ENCODE results near the gene AUNIP. TPM values are rescaled to one million over a fixed set of nuclear protein-coding genes. Genes with fewer than 3 reads are reported as not detected.

The AUNIP gene
- total RNA-seq, 2 experiments from 2014 or later, result 7.8 to 9.1 TPM

DNA sequence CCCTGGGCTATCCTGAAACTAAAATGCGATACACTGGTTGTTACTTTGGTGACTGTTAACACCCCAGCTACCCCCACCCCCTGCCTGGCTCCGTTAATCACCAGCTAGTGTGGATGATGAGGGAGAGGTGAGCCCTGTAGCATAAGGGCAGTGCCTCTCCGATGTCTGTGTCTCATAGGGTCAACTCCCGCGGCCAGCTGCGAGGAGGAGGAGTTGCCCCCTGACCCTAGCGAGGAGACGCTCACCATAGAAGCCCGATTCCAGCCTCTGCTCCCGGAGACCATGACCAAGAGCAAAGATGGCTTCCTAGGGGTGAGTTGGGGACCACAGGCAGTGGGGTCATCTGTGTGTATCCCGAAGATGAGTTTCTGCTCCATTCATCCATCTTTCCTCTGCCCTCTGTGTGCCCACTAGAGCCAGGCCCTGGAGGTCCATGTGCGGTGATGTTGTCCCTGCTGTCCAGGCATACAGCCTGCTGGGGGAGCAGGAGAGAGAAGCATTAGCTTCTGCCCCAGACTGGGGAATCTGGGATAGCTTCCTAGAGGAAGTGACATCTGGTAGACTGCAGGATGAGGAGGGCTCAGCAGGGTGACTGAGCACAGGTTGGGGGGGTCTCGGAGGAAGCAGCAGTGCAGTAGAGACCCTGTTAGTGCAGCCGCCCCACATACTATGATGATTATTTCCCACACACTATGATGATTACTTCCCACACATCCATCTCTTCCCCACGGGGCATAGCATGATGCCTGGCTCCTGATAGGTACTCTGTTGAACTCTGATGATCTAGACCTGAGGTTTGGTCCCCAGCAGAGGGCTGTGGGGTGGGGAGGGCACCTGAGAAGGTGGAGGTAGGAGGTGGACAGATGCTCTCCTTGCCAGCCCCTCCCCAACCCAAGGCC, 54.0 kb downstream of the AUNIP start:
- no peaks in the 10 kb centered on the region for H3K9me3 Mint-ChIP-seq (ENCODE audit: insufficient read depth)
- H3K27me3 Mint-ChIP-seq (ENCODE audit: low read depth), result peaks cover 6% of the 10 kb centered on the region
- CTCF ChIA-PET, result interaction anchor here (1.1 to 1.6 kb wide), 2 partner anchors 181 to 191 kb away, joined by 3 to 4 read pairs; no protein-coding TSS in a partner anchor
- no peaks in the 10 kb centered on the region for H3K36me3 Mint-ChIP-seq (ENCODE audit: low read depth)
- H3K4me3 Mint-ChIP-seq, result no peak overlapping the region
- peaks cover 13% of the 10 kb centered on the region for H3K4me1 Mint-ChIP-seq (ENCODE audit: low read depth)
- H3K27ac Mint-ChIP-seq, result no peak overlapping the region
- POLR2A ChIA-PET, result interaction anchor here (0.5 to 0.6 kb wide), 3 partner anchors 155 to 306 kb away, joined by 3 to 5 read pairs (median 5); no protein-coding TSS in a partner anchor
- DNase-seq (no peak), ATAC-seq (no peak)

DNA sequence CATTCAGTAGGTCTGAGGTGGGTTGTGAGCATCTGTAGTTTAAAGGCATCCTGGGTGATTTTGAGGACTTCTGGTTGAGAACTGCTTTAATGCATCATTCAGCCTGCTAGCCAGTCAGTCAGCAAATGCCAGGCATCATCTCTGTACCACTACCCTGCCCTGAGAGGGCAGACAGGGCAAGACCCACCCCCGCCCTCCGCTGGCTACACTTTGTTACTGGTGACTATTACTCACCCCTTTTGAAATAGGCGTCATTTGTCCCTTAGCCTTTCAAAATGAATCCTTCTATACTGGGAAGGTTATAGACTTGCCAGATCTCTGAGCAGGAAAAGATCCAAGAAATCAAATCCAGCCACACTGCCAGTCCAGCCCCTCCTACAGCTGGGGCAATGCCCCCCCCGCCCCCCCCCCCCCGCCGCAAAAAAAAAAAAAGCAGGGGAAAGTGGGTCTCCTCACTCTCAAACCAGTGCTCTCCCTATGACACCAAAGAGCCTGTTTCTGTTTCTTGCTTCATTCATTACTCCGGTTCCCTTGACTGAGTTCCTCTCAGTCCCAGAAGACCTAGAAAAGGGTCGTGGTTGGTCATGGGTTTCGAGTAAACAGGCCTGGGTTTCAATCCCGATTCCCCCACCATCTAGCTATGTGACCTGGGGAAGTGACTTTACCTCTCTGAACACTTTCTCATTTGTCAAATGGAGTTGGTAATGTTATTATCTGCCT, 54.9 kb downstream of the AUNIP start:
- DNase-seq (no peak), ATAC-seq (no peak)
- ChIA-PET POLR2A (no interaction called here), CTCF (interaction anchor here (1.1 to 1.6 kb wide), 2 partner anchors 180 to 190 kb away, joined by 3 to 4 read pairs; no protein-coding TSS in a partner anchor)
- Mint-ChIP-seq H3K27me3 (ENCODE audit: low read depth) (peaks cover 6% of the 10 kb centered on the region), H3K36me3 (ENCODE audit: low read depth) (no peaks in the 10 kb centered on the region), H3K9me3 (ENCODE audit: insufficient read depth) (no peaks in the 10 kb centered on the region), H3K4me3 (no peak overlapping the region), H3K27ac (no peak overlapping the region), H3K4me1 (ENCODE audit: low read depth) (peaks cover 15% of the 10 kb centered on the region)

- Mint-ChIP-seq H3K27ac (no peak overlapping the region), H3K27me3 (ENCODE audit: low read depth) (peaks cover 6% of the 10 kb centered on the region), H3K36me3 (ENCODE audit: low read depth) (no peaks in the 10 kb centered on the region), H3K4me1 (ENCODE audit: low read depth) (peaks cover 20% of the 10 kb centered on the region), H3K9me3 (ENCODE audit: insufficient read depth) (no peaks in the 10 kb centered on the region), H3K4me3 (no peak overlapping the region)
- no peak for DNase-seq
- POLR2A ChIA-PET, result no interaction called here
- CTCF ChIA-PET, result interaction anchor here (0.7 to 7.1 kb wide), 7 partner anchors 92 to 302 kb away, joined by 3 to 68 read pairs (median 3); no protein-coding TSS in a partner anchor
- ATAC-seq, result no peak
Observed at GRCh38 chr1:25803368-25803767, 55.9 kb downstream of the AUNIP start.

- CTCF ChIA-PET, result interaction anchor here (0.7 to 7.1 kb wide), 6 partner anchors 101 to 301 kb away, joined by 3 to 68 read pairs (median 3); no protein-coding TSS in a partner anchor
- DNase-seq (no peak), ATAC-seq (no peak)
- no peaks in the 10 kb centered on the region for H3K36me3 Mint-ChIP-seq (ENCODE audit: low read depth)
- peaks cover 23% of the 10 kb centered on the region for H3K4me1 Mint-ChIP-seq (ENCODE audit: low read depth)
- H3K9me3 Mint-ChIP-seq (ENCODE audit: insufficient read depth), result no peaks in the 10 kb centered on the region
- H3K27me3 Mint-ChIP-seq (ENCODE audit: low read depth), result peaks cover 6% of the 10 kb centered on the region
- no peak overlapping the region for H3K4me3 Mint-ChIP-seq
- no peak overlapping the region for H3K27ac Mint-ChIP-seq
- POLR2A ChIA-PET, result no interaction called here
Observed at GRCh38 chr1:25802915-25803314, 56.3 kb downstream of the AUNIP start.

DNA sequence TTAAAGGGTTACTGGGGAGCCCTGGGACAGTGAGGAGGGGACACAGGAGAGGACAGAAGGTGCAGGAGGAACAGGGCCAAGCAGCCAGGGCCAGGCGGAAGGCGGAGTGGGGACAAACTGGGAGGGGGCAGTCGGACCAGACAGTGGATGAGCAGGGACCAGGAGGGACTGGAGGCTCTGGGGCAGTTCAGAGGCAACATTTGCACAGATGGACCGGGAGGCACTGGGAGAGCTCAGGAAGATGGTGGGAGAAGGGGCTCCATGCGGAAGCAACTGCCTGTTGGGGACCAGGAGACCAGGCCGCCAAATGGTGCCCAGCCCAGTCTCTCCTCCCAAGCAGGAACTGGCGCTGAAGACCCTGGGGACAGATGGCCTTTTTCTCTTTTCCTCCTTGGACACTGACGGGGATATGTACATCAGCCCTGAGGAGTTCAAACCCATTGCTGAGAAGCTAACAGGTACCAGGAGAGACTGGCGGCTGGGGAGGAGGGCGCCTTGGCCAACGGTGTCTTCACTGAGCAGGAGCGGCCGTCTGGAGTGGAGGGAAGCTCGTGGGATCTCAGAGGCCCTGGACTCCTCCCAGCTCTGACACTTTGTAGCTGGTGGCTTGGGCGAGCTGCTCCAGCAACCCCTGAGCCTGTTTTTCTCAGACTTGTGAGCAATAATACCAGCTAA, 58.4 kb downstream of the AUNIP start:
- Mint-ChIP-seq H3K9me3 (ENCODE audit: insufficient read depth) (no peaks in the 10 kb centered on the region), H3K36me3 (ENCODE audit: low read depth) (no peaks in the 10 kb centered on the region), H3K4me1 (ENCODE audit: low read depth) (peaks cover 43% of the 10 kb centered on the region), H3K27ac (no peak overlapping the region), H3K27me3 (ENCODE audit: low read depth) (peaks cover 10% of the 10 kb centered on the region), H3K4me3 (peak overlapping the region; percentile 74)
- ChIA-PET CTCF (interaction anchor here (1.1 to 7.1 kb wide), 6 partner anchors 8 to 297 kb away, joined by 3 to 68 read pairs (median 6); no protein-coding TSS in a partner anchor), POLR2A (no interaction called here)
- DNase-seq (no peak), ATAC-seq (no peak)

GRCh38 chr1:25799935-25800702, 59.1 kb downstream of the AUNIP start, which contains the start of gene SELENON:
SELENON (plus strand) TSS chr1:25800193; CDS start chr1:25800231, 38 bp downstream.
- Mint-ChIP-seq H3K9me3 (ENCODE audit: insufficient read depth) (no peaks in the 10 kb centered on the region), H3K36me3 (ENCODE audit: low read depth) (no peaks in the 10 kb centered on the region), H3K4me3 (peak within 1 kb of the TSS; percentile 74), H3K4me1 (ENCODE audit: low read depth) (peaks cover 50% of the 10 kb centered on the region), H3K27ac (peak within 1 kb of the TSS; percentile 37), H3K27me3 (ENCODE audit: low read depth) (peaks cover 10% of the 10 kb centered on the region)
- ChIA-PET POLR2A (no interaction called here), CTCF (interaction anchor here (1.3 to 7.1 kb wide), 5 partner anchors 9 to 267 kb away, joined by 3 to 68 read pairs (median 21); no protein-coding TSS in a partner anchor)
- DNase-seq (no peak), ATAC-seq (peak; percentile 67)

DNA sequence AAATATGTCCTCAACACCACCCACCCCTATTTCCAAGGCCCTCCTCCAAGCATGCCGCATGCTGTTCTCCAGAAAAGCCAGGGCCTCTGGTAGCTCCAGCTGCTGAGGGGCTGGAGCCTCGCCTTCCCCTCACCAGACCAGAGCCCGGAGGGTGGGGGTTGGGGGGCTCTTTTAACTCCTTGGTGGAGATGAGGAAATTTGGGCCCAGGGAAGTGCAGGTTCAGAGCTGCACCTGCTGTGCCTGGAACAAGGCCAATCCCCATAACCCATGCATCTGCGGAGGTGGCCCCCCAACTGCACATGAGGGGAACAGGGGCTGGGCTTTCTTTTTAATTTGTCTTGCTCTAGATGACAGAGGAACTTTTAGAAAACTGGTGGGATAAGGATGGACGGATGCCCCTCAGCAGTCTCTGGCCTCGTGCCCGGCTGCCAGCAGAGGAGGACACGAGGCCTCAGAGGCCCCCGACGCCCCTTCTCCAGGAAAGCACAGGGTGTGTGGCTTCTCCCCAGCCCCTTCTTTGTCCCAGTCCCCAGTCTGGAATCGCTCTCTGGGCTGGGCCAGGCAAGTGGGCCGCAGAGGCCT, 59.8 kb downstream of the AUNIP start:
- DNase-seq, result no peak
- H3K4me1 Mint-ChIP-seq (ENCODE audit: low read depth), result peaks cover 52% of the 10 kb centered on the region
- H3K27me3 Mint-ChIP-seq (ENCODE audit: low read depth), result peaks cover 13% of the 10 kb centered on the region
- H3K27ac Mint-ChIP-seq, result peak overlapping the region; percentile 37
- H3K9me3 Mint-ChIP-seq (ENCODE audit: insufficient read depth), result no peaks in the 10 kb centered on the region
- ChIA-PET POLR2A (no interaction called here), CTCF (interaction anchor here (1.3 to 7.1 kb wide), 6 partner anchors 10 to 280 kb away, joined by 3 to 68 read pairs (median 14); no protein-coding TSS in a partner anchor)
- ATAC-seq, result no peak
- H3K4me3 Mint-ChIP-seq, result peak overlapping the region; percentile 57
- H3K36me3 Mint-ChIP-seq (ENCODE audit: low read depth), result no peaks in the 10 kb centered on the region

GRCh38 chr1:25798666-25799351, 60.4 kb downstream of the AUNIP start:
- Mint-ChIP-seq H3K27me3 (ENCODE audit: low read depth) (peaks cover 13% of the 10 kb centered on the region), H3K4me1 (ENCODE audit: low read depth) (peaks cover 53% of the 10 kb centered on the region), H3K9me3 (ENCODE audit: insufficient read depth) (no peaks in the 10 kb centered on the region), H3K36me3 (ENCODE audit: low read depth) (no peaks in the 10 kb centered on the region), H3K27ac (no peak overlapping the region), H3K4me3 (peak overlapping the region; percentile 57)
- ATAC-seq (no peak), DNase-seq (no peak)
- ChIA-PET POLR2A (no interaction called here), CTCF (interaction anchor here (0.6 to 7.1 kb wide), 14 partner anchors 10 to 395 kb away, joined by 3 to 68 read pairs (median 4); partner anchors contain the start of gene LDLRAP1)

DNA sequence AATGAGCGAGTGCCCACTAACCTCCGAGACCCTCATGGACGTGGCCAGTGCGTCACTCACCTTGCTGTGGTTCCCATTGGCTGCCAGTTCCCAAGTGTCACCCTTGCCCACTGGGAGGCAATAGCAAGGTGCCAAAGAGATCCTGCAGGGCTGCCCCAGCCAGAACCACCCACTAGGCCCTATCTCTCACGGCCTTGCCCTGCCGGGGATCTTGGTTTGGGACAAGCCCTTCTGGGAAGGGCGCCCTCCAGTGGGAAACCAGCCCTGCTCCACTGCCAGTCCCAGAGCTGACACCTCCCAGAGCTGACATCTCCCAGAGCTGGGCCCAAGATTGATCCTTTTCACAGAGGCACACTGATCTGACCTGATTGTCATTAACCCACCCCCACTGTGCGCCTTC, 61.3 kb downstream of the AUNIP start:
- DNase-seq (peak; percentile 44), ATAC-seq (no peak)
- H3K4me1 Mint-ChIP-seq (ENCODE audit: low read depth), result peaks cover 54% of the 10 kb centered on the region
- no peak overlapping the region for H3K4me3 Mint-ChIP-seq
- ChIA-PET CTCF (interaction anchor here (0.6 to 7.1 kb wide), 15 partner anchors 10 to 394 kb away, joined by 3 to 68 read pairs (median 4); partner anchors contain the start of gene LDLRAP1), POLR2A (no interaction called here)
- no peaks in the 10 kb centered on the region for H3K36me3 Mint-ChIP-seq (ENCODE audit: low read depth)
- no peak overlapping the region for H3K27ac Mint-ChIP-seq
- H3K27me3 Mint-ChIP-seq (ENCODE audit: low read depth), result peaks cover 13% of the 10 kb centered on the region
- H3K9me3 Mint-ChIP-seq (ENCODE audit: insufficient read depth), result no peaks in the 10 kb centered on the region
